Gastrocnemius medialis (tissue), 4 donors: ENCODE data around the gene IFI30. TPM values are rescaled to one million over a fixed set of nuclear protein-coding genes. Genes with fewer than 3 reads are reported as not detected.
A peak's percentile ranks its signal among the peaks of the same experiment; 100 is the strongest.

Source experiments
- ATAC-seq, 2 donors: fragments of 150-250 bp; one replicate each; pipeline ENCODE4 v1.9.1; 2016
- DNase-seq, 2 donors: peaks; one replicate each; pipeline ENCODE4 v3.0.0-alpha.2; 2019
- H3K27ac ChIP-seq, 4 donors: fragments of 200-600 bp; sonication (generic); 1 replicate in 1 of 4; 2 replicates in 3 of 4; pipeline ENCODE4 v1.5.1; 2016 to 2018; ENCODE audit warnings: mild to moderate bottlenecking in 2 of 4, moderate library complexity in 1 of 4
- H3K27me3 ChIP-seq, 3 donors: fragments of 200-600 bp; sonication (generic) in 2 of 3; 1 replicate in 1 of 3; 2 replicates in 2 of 3; pipeline versions ENCODE4 v1.5.1 to v1.6.0; 2016 to 2019; ENCODE audit warnings: mild to moderate bottlenecking in 1 of 3, moderate library complexity in 1 of 3
- H3K36me3 ChIP-seq, 2 donors: fragments of 200-600 bp; sonication (generic) in 1 of 2; one replicate each; pipeline ENCODE4 v1.5.1; 2017 to 2018
- H3K4me1 ChIP-seq, 2 donors: fragments of 200-600 bp; sonication (generic) in 1 of 2; one replicate each; pipeline ENCODE4 v1.5.1; 2016 to 2017; ENCODE audit warnings: mild to moderate bottlenecking in 2 of 2
- H3K4me3 ChIP-seq, 4 donors: fragments of 200-600 bp; sonication (generic) in 3 of 4; 1 replicate in 1 of 4; 2 replicates in 3 of 4; pipeline ENCODE4 v1.5.1; 2016 to 2019; ENCODE audit warnings: mild to moderate bottlenecking in 2 of 4
- H3K9me3 ChIP-seq, 3 donors: fragments of 200-600 bp; sonication (generic) in 2 of 3; 1 replicate in 1 of 3; 2 replicates in 2 of 3; pipeline ENCODE4 v1.5.1; 2016 to 2019
- POLR2A ChIP-seq, 2 donors: fragments of 450-650 bp; IDR thresholded peaks; one replicate each; pipeline ENCODE4 v1.6.1; 2017; ENCODE audit warnings: antibody characterized with exemption in 2 of 2, mild to moderate bottlenecking in 2 of 2, moderate library complexity in 2 of 2
- in situ Hi-C, 4 donors: fragments of 200-750 bp; cut with MboI; loops; one replicate each; pipeline versions ENCODE4 v1.15.0 to v1.8.0; 2017; ENCODE audit warnings: low sequenced_read_pairs in 4 of 4
- intact Hi-C: fragments of 100-400 bp; cut with DNase I; formaldehyde crosslinking; loops from one replicate; pipeline ENCODE4 v1.15.1; 2023; ENCODE audit warnings: low total_unique reads
- total RNA-seq, 4 donors: library from RNA; depleted of rRNA; stranded (reverse); fragments of >200 nt; gene quantifications; one replicate each; pipeline versions ENCODE4 v1.1.0 to v1.2.3, GENCODE V29; 2016
- TF ChIP-seq, protein P1 (sequence below), 5 experiments: fragments of 450-650 bp in 3 of 5; fragments of 200-600 bp in 2 of 5; sonication (generic) in 2 of 5; IDR thresholded peaks in 4 of 5; conservative IDR thresholded peaks in 1 of 5; 1 replicate in 4 of 5; 2 replicates in 1 of 5; pipeline ENCODE4 v1.5.1; 2016 to 2019; ENCODE audit warnings: antibody characterized with exemption in 5 of 5, mild to moderate bottlenecking in 3 of 5, moderate library complexity in 3 of 5

The IFI30 gene
- total RNA-seq, 4 donors from 2014 or later = 3.5 to 20.4 (median 14.0) TPM

- Histone ChIP-seq H3K36me3 (peaks cover 0 to 72% of the 10 kb centered on the region in 2 donors), H3K4me1 (no peaks in the 10 kb centered on the region), H3K4me3 (no peak overlapping the region), H3K9me3 (no peaks in the 10 kb centered on the region), H3K27ac (no peak overlapping the region), H3K27me3 (no peaks in the 10 kb centered on the region)
- no peak for TF ChIP-seq POLR2A (IDR thresholded peaks at IDR 0.05)
- TF ChIP-seq, protein P1, sequence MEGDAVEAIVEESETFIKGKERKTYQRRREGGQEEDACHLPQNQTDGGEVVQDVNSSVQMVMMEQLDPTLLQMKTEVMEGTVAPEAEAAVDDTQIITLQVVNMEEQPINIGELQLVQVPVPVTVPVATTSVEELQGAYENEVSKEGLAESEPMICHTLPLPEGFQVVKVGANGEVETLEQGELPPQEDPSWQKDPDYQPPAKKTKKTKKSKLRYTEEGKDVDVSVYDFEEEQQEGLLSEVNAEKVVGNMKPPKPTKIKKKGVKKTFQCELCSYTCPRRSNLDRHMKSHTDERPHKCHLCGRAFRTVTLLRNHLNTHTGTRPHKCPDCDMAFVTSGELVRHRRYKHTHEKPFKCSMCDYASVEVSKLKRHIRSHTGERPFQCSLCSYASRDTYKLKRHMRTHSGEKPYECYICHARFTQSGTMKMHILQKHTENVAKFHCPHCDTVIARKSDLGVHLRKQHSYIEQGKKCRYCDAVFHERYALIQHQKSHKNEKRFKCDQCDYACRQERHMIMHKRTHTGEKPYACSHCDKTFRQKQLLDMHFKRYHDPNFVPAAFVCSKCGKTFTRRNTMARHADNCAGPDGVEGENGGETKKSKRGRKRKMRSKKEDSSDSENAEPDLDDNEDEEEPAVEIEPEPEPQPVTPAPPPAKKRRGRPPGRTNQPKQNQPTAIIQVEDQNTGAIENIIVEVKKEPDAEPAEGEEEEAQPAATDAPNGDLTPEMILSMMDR (IDR thresholded peaks at IDR 0.05 in 4 of 5, conservative IDR thresholded peaks at IDR 0.05 in 1 of 5) = no peak
- ATAC-seq = no peak
- in situ Hi-C loops = loop anchor here in 3 of 4 donors (10.0 kb wide), 1 partner anchor 52 kb away; no protein-coding TSS in a partner anchor
- intact Hi-C loops = no loop called here
- DNase-seq = no peak
Observed at GRCh38 chr19:18167011-18167410, 6.6 kb upstream of the IFI30 start.

DNA sequence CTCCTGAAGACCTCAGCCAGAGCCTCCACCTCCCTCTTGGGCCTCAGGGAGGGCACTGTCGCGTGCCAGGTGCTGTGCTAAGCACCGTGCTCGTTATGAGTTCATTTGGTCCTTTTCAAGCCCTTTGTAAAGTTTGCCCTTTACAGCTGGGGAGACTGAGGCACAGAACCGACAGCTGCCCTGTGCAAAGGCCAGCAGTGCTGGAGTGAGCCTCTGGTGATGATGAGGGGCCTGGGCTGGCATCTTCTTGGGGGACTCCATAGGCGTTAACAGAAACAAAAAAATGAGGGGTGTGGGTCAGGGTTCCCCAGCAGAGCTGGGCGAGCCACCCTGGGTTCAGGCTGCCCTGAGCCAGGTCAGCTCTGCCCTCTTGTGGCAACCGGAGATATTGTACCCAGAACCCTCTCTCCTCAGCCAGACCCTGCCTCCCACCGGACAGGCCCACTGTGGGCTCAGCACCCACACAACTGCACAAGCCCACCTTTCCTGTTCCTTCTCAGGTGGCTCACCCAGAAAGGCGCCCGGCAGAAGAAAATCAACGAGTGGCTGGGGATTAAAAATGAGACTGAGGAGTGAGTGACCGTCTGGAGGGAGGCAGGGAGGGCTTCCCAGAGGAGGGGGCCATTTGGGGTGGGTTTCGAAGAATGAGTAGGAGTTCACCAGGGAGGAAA lies 5.5 kb upstream of the IFI30 start:
- intact Hi-C loops (loop anchor here (1.0 kb wide), 1 partner anchor 55 kb away; no protein-coding TSS in a partner anchor), in situ Hi-C loops (loop anchor here in 3 of 4 donors (10.0 kb wide), 1 partner anchor 53 kb away; no protein-coding TSS in a partner anchor)
- peak in 1 of 2 donors; percentile 23 for DNase-seq
- Histone ChIP-seq H3K9me3 (no peaks in the 10 kb centered on the region), H3K4me3 (no peak overlapping the region), H3K27me3 (no peaks in the 10 kb centered on the region), H3K4me1 (no peaks in the 10 kb centered on the region), H3K27ac (no peak overlapping the region), H3K36me3 (peaks cover 0 to 62% of the 10 kb centered on the region in 2 donors)
- peak; percentile 51 to 56 for ATAC-seq
- no peak for TF ChIP-seq POLR2A (IDR thresholded peaks at IDR 0.05)
- TF ChIP-seq, protein P1 (IDR thresholded peaks at IDR 0.05 in 4 of 5, conservative IDR thresholded peaks at IDR 0.05 in 1 of 5) = peak; percentile 53 to 72 (median 68)

DNA sequence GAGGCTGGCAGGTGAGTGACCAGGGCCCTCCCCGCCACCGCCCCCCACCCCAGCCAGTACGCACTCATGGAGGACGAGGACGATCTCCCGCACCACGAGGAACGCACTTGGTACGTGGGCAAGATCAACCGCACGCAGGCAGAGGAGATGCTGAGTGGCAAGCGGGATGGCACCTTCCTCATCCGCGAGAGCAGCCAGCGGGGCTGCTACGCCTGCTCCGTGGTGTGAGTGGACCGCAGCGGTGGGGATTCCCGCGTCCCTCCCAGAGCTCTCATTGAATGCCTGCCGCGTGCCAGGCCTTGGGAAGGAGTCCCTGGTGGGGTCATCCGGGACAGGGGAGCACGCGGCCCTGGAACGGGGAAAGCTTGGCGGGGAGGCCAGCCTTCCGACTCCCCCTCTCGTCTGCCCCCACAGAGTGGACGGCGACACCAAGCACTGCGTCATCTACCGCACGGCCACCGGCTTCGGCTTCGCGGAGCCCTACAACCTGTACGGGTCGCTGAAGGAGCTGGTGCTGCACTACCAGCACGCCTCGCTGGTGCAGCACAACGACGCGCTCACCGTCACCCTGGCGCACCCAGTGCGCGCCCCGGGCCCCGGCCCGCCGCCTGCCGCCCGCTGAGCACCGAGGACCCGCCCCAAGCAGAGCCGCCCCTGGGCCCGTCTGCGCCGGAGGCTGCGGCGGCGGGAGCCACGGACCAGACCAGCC lies 4.8 kb upstream of the IFI30 start:
- Histone ChIP-seq H3K4me3 (no peak overlapping the region), H3K27ac (no peak overlapping the region), H3K36me3 (peaks cover 0 to 54% of the 10 kb centered on the region in 2 donors), H3K9me3 (no peaks in the 10 kb centered on the region), H3K4me1 (peaks cover 3% of the 10 kb centered on the region in 2 donors), H3K27me3 (no peaks in the 10 kb centered on the region)
- intact Hi-C loops = loop anchor here (1.0 kb wide), 1 partner anchor 56 kb away; no protein-coding TSS in a partner anchor
- TF ChIP-seq, protein P1 (IDR thresholded peaks at IDR 0.05 in 4 of 5, conservative IDR thresholded peaks at IDR 0.05 in 1 of 5) = no peak
- no peak for TF ChIP-seq POLR2A (IDR thresholded peaks at IDR 0.05)
- no peak for ATAC-seq
- no peak for DNase-seq
- in situ Hi-C loops = loop anchor here in 3 of 4 donors (10.0 kb wide), 1 partner anchor 54 kb away; no protein-coding TSS in a partner anchor

DNA sequence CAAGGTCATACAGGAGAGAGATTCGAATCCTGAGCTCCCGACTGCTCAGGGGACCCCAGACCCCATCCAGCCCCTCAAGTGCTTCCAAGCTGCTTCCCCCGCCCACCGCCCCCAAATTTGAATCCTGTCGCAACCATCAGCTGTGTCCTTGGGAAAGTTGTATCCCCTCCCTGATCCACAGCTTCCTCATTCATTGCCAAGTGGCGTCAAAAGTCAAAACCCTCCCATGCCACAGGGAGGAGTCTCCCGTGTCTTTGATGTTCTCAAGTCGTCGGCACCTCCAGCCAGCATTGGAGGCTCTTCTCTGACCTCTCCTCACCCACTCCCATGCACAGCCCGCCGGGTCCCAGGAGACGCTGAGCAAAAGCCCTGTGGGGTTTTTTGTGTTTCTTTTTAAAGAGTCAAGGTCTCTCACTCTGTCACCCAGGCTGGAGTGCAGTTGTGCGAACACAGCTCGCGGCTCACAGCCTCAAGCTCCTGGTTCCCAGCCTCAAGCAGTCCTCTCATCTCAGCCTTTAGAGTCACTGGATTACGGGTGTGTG lies 2.8 kb upstream of the IFI30 start:
- peak in 1 of 2 donors; percentile 7 for TF ChIP-seq POLR2A (IDR thresholded peaks at IDR 0.05)
- TF ChIP-seq, protein P1 (IDR thresholded peaks at IDR 0.05 in 4 of 5, conservative IDR thresholded peaks at IDR 0.05 in 1 of 5) = no peak
- peaks cover 8 to 12% of the 10 kb centered on the region in 2 donors for H3K4me1 ChIP-seq
- peak overlapping the region in 3 of 4 donors; percentile 34 to 58 (median 35) for H3K27ac ChIP-seq
- no peaks in the 10 kb centered on the region for H3K9me3 ChIP-seq
- H3K4me3 ChIP-seq = no peak overlapping the region
- DNase-seq = peak in 1 of 2 donors; percentile 38
- in situ Hi-C loops = no loop called here
- no peaks in the 10 kb centered on the region for H3K27me3 ChIP-seq
- H3K36me3 ChIP-seq = peaks cover 0 to 36% of the 10 kb centered on the region in 2 donors
- peak in 1 of 2 donors; percentile 30 for ATAC-seq
- intact Hi-C loops = no loop called here
